ENCODE measurements around the gene TTC1. TPM values are rescaled to one million over a fixed set of nuclear protein-coding genes. Genes with fewer than 3 reads are reported as not detected.
A peak's percentile ranks its signal among the peaks of the same experiment; 100 is the strongest.

TTC1 gene
- total RNA-seq, 4 donors from 2014 or later = 39.3 to 62.9 (median 58.9) TPM

DNA sequence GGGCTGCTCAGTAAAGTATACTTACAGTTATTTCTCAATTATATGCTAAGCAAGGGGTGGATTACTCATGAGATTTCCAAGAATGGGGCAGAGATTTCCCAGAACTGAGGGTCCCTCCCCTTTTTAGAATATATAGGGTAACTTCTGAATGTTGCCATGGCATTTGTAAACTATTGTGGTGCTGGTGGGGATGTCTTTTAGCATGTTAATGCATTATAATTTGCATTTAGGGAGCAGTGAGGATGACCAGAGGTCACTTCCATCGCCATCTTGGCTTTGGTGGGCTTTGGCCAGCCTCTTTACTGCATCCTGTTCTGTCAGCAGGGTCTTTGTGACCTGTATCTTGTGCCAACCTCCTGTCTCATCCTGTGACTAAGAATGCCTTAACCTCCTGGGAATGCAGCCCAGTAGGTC lies 35.5 kb downstream of the TTC1 start:
- no peaks in the 10 kb centered on the region for H3K27me3 ChIP-seq
- no peak overlapping the region for H3K4me3 ChIP-seq
- H3K4me1 ChIP-seq = no peaks in the 10 kb centered on the region
- no peak for TF ChIP-seq EP300 (IDR thresholded peaks at IDR 0.05)
- TF ChIP-seq POLR2A (IDR thresholded peaks at IDR 0.05) = no peak
- no peak for TF ChIP-seq POLR2AphosphoS5 (IDR thresholded peaks at IDR 0.05)
- TF ChIP-seq, protein P1, sequence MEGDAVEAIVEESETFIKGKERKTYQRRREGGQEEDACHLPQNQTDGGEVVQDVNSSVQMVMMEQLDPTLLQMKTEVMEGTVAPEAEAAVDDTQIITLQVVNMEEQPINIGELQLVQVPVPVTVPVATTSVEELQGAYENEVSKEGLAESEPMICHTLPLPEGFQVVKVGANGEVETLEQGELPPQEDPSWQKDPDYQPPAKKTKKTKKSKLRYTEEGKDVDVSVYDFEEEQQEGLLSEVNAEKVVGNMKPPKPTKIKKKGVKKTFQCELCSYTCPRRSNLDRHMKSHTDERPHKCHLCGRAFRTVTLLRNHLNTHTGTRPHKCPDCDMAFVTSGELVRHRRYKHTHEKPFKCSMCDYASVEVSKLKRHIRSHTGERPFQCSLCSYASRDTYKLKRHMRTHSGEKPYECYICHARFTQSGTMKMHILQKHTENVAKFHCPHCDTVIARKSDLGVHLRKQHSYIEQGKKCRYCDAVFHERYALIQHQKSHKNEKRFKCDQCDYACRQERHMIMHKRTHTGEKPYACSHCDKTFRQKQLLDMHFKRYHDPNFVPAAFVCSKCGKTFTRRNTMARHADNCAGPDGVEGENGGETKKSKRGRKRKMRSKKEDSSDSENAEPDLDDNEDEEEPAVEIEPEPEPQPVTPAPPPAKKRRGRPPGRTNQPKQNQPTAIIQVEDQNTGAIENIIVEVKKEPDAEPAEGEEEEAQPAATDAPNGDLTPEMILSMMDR (IDR thresholded peaks at IDR 0.05) = no peak
- H3K36me3 ChIP-seq = peaks cover 0 to 76% of the 10 kb centered on the region in 2 donors
- ATAC-seq = no peak
- H3K27ac ChIP-seq = no peak overlapping the region
- WGBS, 2 donors (ENCODE audit: low coverage in 1 of 2) = 89% methylated on average over 1 of the region's 1 CpG; no CpG with 5 or more reads in 1 of the 2 donors
- no peaks in the 10 kb centered on the region for H3K9me3 ChIP-seq

DNA sequence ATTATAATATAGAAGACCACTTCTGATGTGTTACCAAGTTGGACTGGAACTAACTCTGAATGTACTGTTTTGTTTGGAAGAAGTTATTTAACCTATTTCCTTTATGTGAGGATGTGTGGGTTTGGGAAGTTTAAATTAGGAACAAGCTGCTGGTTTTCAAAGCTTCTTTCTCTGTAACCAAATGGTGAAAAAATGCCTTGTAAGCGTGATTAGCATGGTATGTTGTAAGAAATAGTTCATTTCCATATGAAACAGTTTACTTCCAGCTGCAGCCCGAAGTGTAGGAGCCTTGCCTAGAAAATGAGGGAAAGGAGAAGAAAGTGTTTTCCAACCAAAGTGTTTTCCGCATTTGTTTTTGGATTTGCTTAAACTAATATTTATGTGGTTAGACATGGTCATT lies 36.0 kb downstream of the TTC1 start:
- Histone ChIP-seq H3K9me3 (no peaks in the 10 kb centered on the region), H3K4me1 (no peaks in the 10 kb centered on the region), H3K36me3 (peaks cover 0 to 76% of the 10 kb centered on the region in 2 donors), H3K27ac (no peak overlapping the region), H3K4me3 (no peak overlapping the region), H3K27me3 (no peaks in the 10 kb centered on the region)
- 58 to 75% methylated on average over 3 of the region's 3 CpGs for WGBS, 2 donors (ENCODE audit: low coverage in 1 of 2)
- TF ChIP-seq POLR2AphosphoS5 (IDR thresholded peaks at IDR 0.05) = no peak
- TF ChIP-seq, protein P1 (IDR thresholded peaks at IDR 0.05) = no peak
- TF ChIP-seq POLR2A (IDR thresholded peaks at IDR 0.05) = no peak
- no peak for TF ChIP-seq EP300 (IDR thresholded peaks at IDR 0.05)
- ATAC-seq = no peak

DNA sequence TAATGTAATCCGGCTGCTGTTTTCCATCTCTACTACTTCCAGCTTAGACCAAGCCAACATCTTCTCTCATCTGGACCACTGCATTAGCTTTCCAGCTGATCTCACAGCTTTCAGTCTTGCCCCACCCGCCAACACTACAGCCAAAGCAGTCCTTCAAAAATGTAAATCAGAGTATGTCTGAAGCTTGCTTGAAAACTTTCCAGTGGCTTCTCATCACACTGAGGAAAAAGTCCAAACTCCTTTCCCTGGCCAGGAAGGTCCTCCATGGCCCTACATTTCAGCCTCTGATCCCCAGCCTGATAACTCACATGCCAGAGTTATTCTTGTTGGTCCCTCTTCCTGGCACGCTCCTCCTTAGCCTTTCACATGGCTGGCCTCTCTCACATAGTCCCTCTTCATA lies 38.5 kb downstream of the TTC1 start:
- TF ChIP-seq POLR2AphosphoS5 (IDR thresholded peaks at IDR 0.05) (no peak), POLR2A (IDR thresholded peaks at IDR 0.05) (no peak), EP300 (IDR thresholded peaks at IDR 0.05) (no peak)
- TF ChIP-seq, protein P1 (IDR thresholded peaks at IDR 0.05) = no peak
- WGBS, 2 donors (ENCODE audit: low coverage in 1 of 2) = 75 to 93% methylated on average over 3 of the region's 3 CpGs
- H3K4me3 ChIP-seq = no peak overlapping the region
- H3K27me3 ChIP-seq = no peaks in the 10 kb centered on the region
- ATAC-seq = peak; percentile 32
- H3K36me3 ChIP-seq = peaks cover 0 to 76% of the 10 kb centered on the region in 2 donors
- H3K27ac ChIP-seq = peak overlapping the region in 3 of 4 donors; percentile 0 to 24 (median 9)
- no peaks in the 10 kb centered on the region for H3K9me3 ChIP-seq
- H3K4me1 ChIP-seq = no peaks in the 10 kb centered on the region

DNA sequence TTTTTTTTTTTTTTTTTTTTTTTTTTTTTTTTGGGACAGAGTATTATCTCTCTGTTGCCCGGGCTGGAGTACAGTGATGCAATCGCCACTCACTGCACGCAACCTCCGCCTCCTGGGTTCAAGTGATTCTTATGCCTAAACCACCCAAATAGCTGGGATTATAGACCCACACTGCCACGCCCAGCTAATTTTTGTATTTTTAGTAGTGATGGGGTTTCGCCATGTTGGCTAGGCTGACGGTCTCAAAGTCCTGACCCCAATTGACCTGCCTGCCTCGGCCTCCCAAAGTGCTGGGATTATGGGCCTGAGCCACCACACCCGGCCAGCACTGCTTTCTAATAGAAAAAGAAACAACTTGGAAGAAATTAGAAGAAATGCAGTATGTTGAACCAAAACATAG lies 39.2 kb downstream of the TTC1 start:
- H3K27ac ChIP-seq = no peak overlapping the region
- H3K4me1 ChIP-seq = no peaks in the 10 kb centered on the region
- no peak overlapping the region for H3K4me3 ChIP-seq
- WGBS, 2 donors (ENCODE audit: low coverage in 1 of 2) = 80 to 87% methylated on average over 6 to 7 of the region's 9 CpGs
- TF ChIP-seq POLR2A (IDR thresholded peaks at IDR 0.05) = no peak
- TF ChIP-seq, protein P1 (IDR thresholded peaks at IDR 0.05) = no peak
- no peak for TF ChIP-seq EP300 (IDR thresholded peaks at IDR 0.05)
- no peak for TF ChIP-seq POLR2AphosphoS5 (IDR thresholded peaks at IDR 0.05)
- ATAC-seq = peak; percentile 77
- H3K27me3 ChIP-seq = no peaks in the 10 kb centered on the region
- H3K9me3 ChIP-seq = no peaks in the 10 kb centered on the region
- peaks cover 0 to 76% of the 10 kb centered on the region in 2 donors for H3K36me3 ChIP-seq

DNA sequence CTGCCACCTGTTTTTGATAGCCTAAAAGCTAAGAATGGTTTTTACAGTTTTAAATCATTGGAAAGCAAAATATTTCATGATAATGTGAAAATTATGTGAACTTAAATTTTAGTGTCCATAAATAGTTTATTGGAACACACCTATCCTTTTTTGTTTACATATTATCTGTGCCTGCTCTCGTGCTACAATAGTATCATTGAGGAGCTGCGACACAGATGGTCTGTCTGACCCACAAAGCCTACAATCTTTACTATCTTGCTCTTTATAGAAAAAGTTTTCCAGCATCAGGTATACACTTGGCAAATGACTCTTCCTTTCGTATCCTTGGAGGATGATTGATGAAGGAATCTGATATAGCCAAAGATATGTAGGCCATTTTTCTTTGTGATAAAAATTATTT lies 40.2 kb downstream of the TTC1 start:
- no peaks in the 10 kb centered on the region for H3K9me3 ChIP-seq
- peaks cover 0 to 77% of the 10 kb centered on the region in 2 donors for H3K36me3 ChIP-seq
- no peaks in the 10 kb centered on the region for H3K27me3 ChIP-seq
- no peak overlapping the region for H3K4me3 ChIP-seq
- H3K27ac ChIP-seq = no peak overlapping the region
- no peak for TF ChIP-seq EP300 (IDR thresholded peaks at IDR 0.05)
- TF ChIP-seq POLR2A (IDR thresholded peaks at IDR 0.05) = no peak
- TF ChIP-seq, protein P1 (IDR thresholded peaks at IDR 0.05) = no peak
- no peak for TF ChIP-seq POLR2AphosphoS5 (IDR thresholded peaks at IDR 0.05)
- H3K4me1 ChIP-seq = no peaks in the 10 kb centered on the region
- 61 to 74% methylated on average over 3 of the region's 3 CpGs for WGBS, 2 donors (ENCODE audit: low coverage in 1 of 2)
- no peak for ATAC-seq

Measured in gastroesophageal sphincter (tissue), 4 donors.